Subcutaneous adipose tissue (tissue), 4 donors: ENCODE data around the gene AP1S3. TPM values are rescaled to one million over a fixed set of nuclear protein-coding genes. Genes with fewer than 3 reads are reported as not detected.

ENCODE experiments used
- CTCF ChIP-seq: fragments of 450-650 bp; IDR thresholded peaks from one replicate; pipeline ENCODE4 v1.5.1; 2016; ENCODE audit warnings: low read depth, mild to moderate bottlenecking, control low read depth, antibody characterized with exemption, moderate library complexity
- total RNA-seq, 4 donors: library from RNA; depleted of rRNA; stranded (reverse); fragments of >200 nt; gene quantifications; one replicate each; pipeline ENCODE4 v1.1.0, GENCODE V29; 2016

Gene AP1S3
- 1 to 10 TPM in 3 of 4 donors, under 1 TPM in 1; 0.19 to 9.3 (median 1.2) TPM for total RNA-seq

- TF ChIP-seq CTCF, result no peak
Measured at GRCh38 chr2:223837287-223838061, at the start of gene AP1S3. Gene AP1S3, minus strand, starts transcription at chr2:223837582. Its CDS starts 132 bp downstream, at chr2:223837450.

GRCh38 chr2:223887127-223887526 lies 49.7 kb upstream of the AP1S3 start:
- no peak for TF ChIP-seq CTCF

- TF ChIP-seq CTCF, result no peak
Measured at GRCh38 chr2:223886726-223887125, 49.3 kb upstream of the AP1S3 start.

GRCh38 chr2:223884399-223884798 lies 47.0 kb upstream of the AP1S3 start:
- no peak for TF ChIP-seq CTCF

GRCh38 chr2:223882715-223883114 lies 45.3 kb upstream of the AP1S3 start:
- TF ChIP-seq CTCF, result no peak

- TF ChIP-seq CTCF, result no peak
Measured at GRCh38 chr2:223880796-223881195, 43.4 kb upstream of the AP1S3 start.

GRCh38 chr2:223877721-223878410 lies 40.5 kb upstream of the AP1S3 start:
- no peak for TF ChIP-seq CTCF
